VCaP (cell line): ENCODE measurements around the gene RAB5B.

Experiments
- H3K27ac ChIP-seq: fragments of 450-650 bp; 2 replicates; pipeline ENCODE4 v1.5.1; 2017
- TF ChIP-seq, protein P1 (sequence below): fragments of 450-650 bp; conservative IDR thresholded peaks from 2 replicates; pipeline ENCODE4 v1.5.1; 2017; ENCODE audit warnings: mild to moderate bottlenecking, moderate library complexity

RAB5B gene

GRCh38 chr12:55991110-55991509 is 17.2 kb downstream of the RAB5B start:
- TF ChIP-seq, protein P1, sequence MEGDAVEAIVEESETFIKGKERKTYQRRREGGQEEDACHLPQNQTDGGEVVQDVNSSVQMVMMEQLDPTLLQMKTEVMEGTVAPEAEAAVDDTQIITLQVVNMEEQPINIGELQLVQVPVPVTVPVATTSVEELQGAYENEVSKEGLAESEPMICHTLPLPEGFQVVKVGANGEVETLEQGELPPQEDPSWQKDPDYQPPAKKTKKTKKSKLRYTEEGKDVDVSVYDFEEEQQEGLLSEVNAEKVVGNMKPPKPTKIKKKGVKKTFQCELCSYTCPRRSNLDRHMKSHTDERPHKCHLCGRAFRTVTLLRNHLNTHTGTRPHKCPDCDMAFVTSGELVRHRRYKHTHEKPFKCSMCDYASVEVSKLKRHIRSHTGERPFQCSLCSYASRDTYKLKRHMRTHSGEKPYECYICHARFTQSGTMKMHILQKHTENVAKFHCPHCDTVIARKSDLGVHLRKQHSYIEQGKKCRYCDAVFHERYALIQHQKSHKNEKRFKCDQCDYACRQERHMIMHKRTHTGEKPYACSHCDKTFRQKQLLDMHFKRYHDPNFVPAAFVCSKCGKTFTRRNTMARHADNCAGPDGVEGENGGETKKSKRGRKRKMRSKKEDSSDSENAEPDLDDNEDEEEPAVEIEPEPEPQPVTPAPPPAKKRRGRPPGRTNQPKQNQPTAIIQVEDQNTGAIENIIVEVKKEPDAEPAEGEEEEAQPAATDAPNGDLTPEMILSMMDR = no peak
- H3K27ac ChIP-seq = no peak overlapping the region

DNA sequence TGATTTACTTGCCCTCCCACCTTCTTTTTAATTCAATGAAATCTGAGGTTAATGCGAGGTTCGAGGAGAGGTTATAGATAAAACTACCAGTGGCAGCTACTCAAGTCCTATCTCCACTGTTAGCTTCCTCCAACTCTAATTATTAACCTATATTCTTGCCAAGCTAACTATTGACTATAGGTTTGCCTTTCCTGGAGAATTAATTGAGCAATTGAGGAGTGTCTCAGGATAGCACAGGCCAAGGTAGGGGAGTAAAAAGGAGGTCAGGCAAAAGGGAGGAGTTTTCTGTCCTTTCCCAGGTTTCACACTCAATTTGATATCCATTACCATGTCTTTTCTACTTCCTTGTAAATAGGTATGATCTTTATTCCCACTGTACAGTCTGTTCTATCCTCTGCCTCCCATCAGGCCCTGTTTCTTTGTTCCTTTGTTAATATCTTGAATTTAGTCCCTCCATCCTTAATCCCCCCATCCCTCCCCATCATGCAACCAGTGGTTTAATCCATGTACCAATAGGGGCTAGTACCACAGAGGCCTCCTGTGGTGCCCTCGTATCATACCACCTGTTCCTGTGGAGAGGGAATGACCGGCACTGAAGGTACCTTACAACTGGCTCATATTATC is 19.5 kb downstream of the RAB5B start:
- H3K27ac ChIP-seq = no peak overlapping the region
- TF ChIP-seq, protein P1 = no peak

- TF ChIP-seq, protein P1 = no peak
Observed at GRCh38 chr12:55995366-55995765, 21.5 kb downstream of the RAB5B start.

GRCh38 chr12:55996201-55996714 is 22.4 kb downstream of the RAB5B start:
- TF ChIP-seq, protein P1 = peak; percentile 90
- peak overlapping the region; percentile 84 for H3K27ac ChIP-seq

More at GRCh38 chr12:55995366-55995765, 21.5 kb downstream of the RAB5B start:
- H3K27ac ChIP-seq = no peak overlapping the region

- TF ChIP-seq, protein P1 = no peak
- peak within 1 kb of the TSS; percentile 84 for H3K27ac ChIP-seq
Observed at GRCh38 chr12:55996715-55997534, 23.0 kb downstream of the RAB5B start, which contains the start of gene SUOX. Gene SUOX (plus strand): TSS chr12:55997276. CDS start chr12:56002222, 4,946 bp downstream.

GRCh38 chr12:55997535-55997859 is 23.6 kb downstream of the RAB5B start:
- TF ChIP-seq, protein P1 = no peak
- peak overlapping the region; percentile 84 for H3K27ac ChIP-seq

GRCh38 chr12:55999522-55999921 is 25.6 kb downstream of the RAB5B start:
- H3K27ac ChIP-seq = peak overlapping the region; percentile 83; the same call in 1 of the 2 replicates

DNA sequence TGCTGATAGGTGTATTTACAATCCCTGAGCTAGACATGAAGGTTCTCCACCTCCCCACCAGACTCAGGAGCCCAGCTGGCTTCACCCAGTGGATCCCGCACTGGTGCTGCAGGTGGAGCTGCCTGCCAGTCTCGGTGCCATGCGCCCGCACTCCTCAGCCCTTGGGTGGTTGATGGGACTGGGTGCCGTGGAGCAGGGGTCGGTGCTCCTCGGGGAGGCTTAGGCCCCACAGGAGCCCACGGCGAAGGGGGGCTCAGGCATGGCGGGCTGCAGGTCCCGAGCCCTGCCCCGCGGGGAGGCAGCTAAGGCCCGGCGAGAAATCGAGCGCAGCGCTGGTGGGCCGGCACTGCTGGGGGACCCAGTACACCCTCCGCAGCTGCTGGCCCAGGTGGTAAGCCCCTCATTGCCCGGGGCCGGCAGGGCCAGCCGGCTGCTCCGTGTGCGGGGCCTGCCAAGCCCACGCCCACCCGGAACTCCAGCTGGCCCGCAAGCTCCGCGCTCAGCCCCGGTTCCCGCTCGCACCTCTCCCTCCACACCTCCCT is 26.2 kb downstream of the RAB5B start:
- H3K27ac ChIP-seq = peak overlapping the region; percentile 83
